GOT3 (cell line): Measurements from ENCODE around the gene SKIC2.
A peak's percentile ranks its signal among the peaks of the same experiment; 100 is the strongest.
"Not testable (repeated sequence)": the region's sequence is repeated elsewhere in the genome, so short reads cannot be mapped to it uniquely, and the experiment has no call there.

ENCODE experiments used
- DNase-seq: peaks from one replicate; lab custom pipeline; 2025; ENCODE audit warnings: mixed read lengths; lab: John Stamatoyannopoulos, UW

Gene SKIC2

GRCh38 chr6:31969712-31970603 lies 11.0 kb downstream of the SKIC2 start:
- no peak for DNase-seq

DNA sequence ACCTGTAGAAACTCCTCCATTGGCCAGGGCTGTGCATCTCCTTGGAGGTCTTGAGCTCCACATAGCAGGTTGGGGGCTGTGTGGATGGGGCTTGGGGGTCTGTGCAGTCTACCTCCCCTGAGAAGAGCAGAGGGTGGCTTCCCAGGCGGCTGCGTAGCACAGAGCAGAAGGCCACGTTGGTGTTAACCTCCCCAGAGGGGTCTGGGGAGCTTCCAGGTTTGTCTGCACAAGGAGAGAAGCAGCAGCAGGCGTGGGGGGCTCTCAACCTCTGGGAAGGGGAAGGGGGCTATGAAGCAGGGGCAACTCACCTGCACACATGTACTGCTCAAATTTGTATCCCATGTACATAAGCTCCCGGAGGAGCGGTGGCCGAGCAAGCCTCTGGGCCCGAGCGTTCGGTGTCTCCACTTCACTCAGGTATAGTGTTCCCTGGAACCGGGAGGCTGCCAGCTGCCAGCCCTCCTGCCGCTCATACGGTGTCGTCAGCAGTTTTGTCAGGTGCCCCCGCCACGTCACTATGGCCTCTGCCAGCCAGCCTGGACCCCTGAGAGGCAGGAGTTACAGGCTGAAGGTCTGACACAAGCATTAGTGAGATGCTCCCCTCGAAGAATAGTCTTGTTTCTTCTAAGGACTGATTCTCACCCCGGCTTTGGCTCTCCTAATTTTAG lies 11.8 kb downstream of the SKIC2 start:
- DNase-seq: no peak

DNA sequence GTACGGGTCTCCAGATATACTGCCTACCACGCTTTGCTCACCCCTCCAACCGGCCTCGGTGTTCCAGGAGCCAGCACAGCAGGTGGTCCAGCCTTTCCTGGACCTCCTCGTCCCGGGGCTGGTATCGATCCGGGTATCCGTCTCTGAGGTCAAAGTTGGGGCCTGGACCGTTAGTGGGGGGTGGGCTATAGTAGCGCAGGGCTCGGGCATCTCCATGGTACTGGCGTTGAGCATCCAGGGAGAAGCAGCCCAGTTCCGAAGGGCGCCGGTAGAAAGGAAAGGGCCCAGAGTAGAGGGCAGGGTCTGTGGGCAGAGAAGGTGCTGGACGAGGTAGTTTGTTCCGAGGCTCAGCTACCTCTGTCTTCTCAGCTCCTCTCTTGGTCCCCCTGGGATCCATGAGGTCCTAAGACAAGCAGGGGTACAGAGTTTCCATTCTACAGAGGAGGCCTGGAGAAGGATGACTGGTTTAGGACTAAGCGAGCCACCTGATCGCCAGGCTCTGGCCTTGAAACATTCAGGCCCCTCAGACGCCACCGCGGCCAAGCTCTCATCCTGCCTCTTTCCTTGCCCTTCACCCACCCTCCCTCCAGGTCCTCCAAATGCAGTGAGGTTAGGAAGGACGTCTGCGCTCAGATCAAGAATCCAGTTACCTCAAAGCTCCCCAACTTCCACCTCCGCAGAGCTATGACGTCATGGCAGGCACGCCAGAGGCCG lies 12.5 kb downstream of the SKIC2 start:
- DNase-seq: no peak

DNA sequence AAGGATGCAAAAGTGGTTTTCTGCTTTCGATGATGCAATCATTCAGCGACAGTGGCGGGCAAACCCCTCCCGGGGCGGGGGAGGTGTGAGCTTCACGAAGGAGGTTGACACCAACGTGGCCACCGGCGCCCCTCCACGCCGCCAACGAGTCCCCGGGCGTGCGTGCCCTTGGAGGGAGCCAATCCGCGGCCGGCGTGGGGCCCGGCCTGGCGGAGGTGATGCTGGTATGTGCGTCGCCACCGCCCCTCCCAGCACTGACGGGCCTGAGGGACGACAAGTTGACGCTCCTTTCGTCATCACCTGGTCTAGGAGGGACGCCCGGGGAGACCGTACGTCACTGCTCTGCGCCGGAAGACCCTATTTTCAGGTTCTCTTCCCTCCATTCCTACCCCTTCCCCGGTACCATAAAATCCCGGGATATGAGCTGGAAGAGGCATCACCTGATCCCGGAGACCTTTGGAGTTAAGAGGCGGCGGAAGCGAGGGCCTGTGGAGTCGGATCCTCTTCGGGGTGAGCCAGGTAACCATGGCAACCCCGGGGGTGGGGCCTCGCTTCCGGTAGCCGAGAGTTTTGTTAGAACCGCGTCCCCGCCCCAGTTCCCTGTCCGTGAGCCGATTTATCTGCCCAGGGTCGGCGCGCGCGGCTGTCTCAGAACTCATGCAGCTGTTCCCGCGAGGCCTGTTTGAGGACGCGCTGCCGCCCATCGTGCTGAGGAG lies 13.2 kb downstream of the SKIC2 start, which contains the start of gene DXO:
Gene DXO (minus strand): TSS at position 146 of the 716 bp plus-strand sequence. CDS start 463 bp downstream, outside the sequence.
- DNase-seq: peak; percentile 98

- no peak for DNase-seq
Measured at GRCh38 chr6:31972709-31973350, 13.9 kb downstream of the SKIC2 start.

GRCh38 chr6:31976065-31976464 lies 17.1 kb downstream of the SKIC2 start:
- DNase-seq: not testable (repeated sequence)

DNA sequence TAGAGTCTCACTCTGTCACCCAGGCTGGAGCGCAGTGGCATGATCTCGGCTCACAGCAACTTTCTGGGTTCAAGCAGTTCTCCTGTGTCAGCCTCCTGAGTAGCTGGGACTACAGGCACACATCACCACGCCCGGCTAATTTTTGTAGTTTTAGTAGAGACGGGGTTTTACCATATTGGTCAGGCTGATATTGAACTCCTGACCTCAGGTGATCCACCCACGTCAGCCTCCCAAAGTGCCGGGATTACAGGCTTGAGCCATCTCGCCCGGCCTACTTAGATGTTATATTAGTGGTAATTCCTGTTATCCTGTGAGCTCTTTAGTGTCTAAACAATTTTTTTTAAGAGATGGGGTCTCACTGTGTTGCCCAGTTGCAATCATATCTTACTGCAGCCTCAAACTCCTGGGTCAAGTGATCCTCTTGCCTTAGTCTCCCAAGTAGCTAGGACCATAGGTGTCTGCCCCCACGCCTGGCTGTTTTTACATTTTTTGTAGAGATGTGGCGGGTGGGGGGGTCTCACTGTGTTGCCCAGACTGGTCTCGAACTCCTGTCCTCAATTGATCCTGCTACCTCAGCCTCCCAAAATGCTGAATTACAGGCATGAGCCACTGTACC lies 18.9 kb downstream of the SKIC2 start:
- DNase-seq: no peak

- no peak for DNase-seq
Measured at GRCh38 chr6:31978831-31979230, 19.9 kb downstream of the SKIC2 start.

DNA sequence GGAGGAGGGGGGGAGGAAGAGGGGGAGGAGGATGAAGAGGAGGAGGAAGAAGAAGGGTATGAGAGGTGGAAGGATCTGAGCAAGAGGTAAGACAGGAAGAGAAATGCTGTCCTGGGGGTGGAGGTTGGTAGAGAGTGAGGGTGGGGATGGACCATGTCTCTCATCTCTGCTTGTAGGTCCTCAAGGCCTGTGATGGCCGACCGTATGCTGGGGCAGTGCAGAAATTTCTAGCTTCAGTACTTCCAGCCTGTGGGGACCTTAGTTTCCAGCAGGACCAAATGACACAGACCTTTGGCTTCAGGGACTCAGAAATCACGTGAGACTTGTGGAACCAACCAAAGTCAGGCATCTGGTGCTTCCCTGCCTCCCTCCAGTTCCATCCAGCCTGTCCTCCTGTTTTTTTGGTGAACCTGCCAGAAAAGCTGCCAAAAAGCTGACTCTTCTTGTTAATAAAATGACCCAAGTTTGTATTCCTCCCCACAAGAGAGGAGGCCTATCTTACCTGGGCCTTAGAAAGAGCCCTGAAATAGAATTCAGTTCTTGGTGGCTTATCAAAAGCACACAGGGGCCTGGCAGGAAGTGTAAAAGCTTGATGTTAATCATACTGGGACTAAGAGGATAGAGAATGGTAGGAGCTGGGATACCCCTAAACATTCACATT lies 20.4 kb downstream of the SKIC2 start:
- no peak for DNase-seq

- DNase-seq: not testable (repeated sequence)
Measured at GRCh38 chr6:31980195-31980876, 21.4 kb downstream of the SKIC2 start.

GRCh38 chr6:31980998-31981397 lies 22.0 kb downstream of the SKIC2 start:
- not testable (repeated sequence) for DNase-seq

DNA sequence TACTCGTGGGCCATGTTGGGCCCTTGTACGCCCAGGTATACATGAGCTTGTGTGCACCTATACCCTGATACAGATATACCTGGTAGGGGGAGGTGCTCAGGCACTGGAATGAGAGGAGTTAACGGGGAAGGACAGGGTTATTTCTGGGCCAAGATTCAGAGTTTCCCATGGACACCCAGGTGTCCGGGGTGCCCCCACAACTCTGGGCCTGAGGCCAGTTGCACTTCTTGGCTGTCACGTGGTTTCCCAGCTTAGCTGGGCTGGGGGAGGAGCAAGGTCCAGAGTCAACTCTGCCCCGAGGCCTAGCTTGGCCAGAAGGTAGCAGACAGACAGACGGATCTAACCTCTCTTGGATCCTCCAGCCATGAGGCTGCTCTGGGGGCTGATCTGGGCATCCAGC lies 22.8 kb downstream of the SKIC2 start, which contains the start of gene C4A:
Gene C4A (plus strand): TSS at position 314 of the 400 bp plus-strand sequence. CDS start 51 bp downstream, at position 365.
- not testable (repeated sequence) for DNase-seq

DNA sequence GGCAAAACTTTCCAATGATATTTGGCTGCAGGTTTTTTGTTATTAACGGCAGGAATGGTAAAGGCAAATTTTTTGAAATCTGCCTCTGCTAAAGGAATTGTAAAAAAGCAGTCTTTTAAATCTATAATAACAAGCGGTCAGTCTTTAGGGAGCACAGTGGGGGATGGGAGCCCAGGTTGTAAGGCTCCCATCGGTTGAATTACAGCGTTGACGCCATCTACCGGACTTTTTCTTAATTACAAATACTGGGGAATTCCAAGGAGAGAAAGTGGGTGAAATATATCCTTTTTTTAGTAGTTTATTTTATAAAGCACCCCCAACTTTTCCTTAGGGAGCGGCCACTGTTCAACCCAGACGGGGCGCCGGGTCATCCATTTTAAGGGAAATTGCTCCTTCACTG lies 30.4 kb downstream of the SKIC2 start:
- not testable (repeated sequence) for DNase-seq

DNA sequence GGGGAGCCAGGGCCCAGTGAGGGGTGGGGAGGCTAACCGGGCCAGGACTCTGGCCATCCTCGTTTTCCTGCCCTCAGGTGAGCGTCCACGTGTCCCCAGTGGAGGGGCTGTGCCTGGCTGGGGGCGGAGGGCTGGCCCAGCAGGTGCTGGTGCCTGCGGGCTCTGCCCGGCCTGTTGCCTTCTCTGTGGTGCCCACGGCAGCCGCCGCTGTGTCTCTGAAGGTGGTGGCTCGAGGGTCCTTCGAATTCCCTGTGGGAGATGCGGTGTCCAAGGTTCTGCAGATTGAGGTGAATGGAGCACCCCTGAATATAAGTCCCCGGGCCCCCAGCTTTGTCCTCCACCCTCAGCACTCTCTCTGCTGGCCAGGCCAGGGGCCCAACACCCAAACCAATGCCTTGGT lies 35.4 kb downstream of the SKIC2 start:
- not testable (repeated sequence) for DNase-seq

DNA sequence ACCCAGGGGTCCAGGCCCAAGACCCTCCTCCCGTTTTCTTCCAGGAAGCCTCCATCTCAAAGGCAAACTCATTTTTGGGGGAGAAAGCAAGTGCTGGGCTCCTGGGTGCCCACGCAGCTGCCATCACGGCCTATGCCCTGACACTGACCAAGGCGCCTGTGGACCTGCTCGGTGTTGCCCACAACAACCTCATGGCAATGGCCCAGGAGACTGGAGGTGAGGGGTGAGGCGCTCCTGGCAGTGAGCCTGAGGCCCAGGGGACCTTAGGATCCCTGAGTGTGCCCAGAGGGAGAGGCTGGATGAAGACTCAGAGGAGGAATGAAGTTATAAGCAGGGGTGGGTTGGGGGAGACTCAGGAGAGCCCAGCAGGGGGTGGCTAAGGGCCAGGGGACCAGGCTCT lies 37.4 kb downstream of the SKIC2 start:
- not testable (repeated sequence) for DNase-seq

- DNase-seq: not testable (repeated sequence)
Measured at GRCh38 chr6:32002546-32003268, 43.7 kb downstream of the SKIC2 start.

GRCh38 chr6:32003301-32003700 lies 44.3 kb downstream of the SKIC2 start:
- DNase-seq: not testable (repeated sequence)

- DNase-seq: not testable (repeated sequence)
Measured at GRCh38 chr6:32004393-32004792, 45.4 kb downstream of the SKIC2 start.
